Activated gamma-delta T cell (primary cell): ENCODE results near the gene TRIM49D1.
"Not testable (repeated sequence)": the region's sequence is repeated elsewhere in the genome, so short reads cannot be mapped to it uniquely, and the experiment has no call there.

Source experiments
- DNase-seq: peaks from one replicate; lab custom pipeline; 2025; lab: John Stamatoyannopoulos, UW
- total RNA-seq, 2 donors: gene quantifications; one replicate each; lab custom pipeline; 2026; lab: John Stamatoyannopoulos, UW

The TRIM49D1 gene
- 0 reads per million in 2 donors for total RNA-seq

DNA sequence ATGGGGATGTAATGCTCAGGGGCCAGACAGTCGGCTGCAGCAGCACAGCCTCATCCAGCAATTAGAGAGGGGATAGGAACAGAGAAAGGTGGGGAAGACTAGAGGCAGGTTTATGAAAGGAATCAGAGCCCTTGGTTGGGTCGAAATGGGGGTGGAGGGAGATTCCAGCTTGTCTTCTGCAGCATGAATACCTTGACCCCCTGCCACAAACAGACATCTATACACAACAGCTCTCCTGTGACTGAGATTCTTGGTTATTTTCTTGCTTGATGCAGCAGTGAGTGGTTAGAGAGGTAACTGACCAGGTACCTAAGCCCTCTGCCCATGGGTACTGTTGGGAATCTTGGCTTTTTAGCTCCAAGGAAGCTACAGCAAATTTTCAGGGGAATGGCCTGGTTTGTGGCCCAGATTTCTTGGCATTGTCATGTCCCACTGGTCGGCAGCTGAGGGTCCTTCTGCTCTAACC lies at the start of gene TRIM49D1:
Gene TRIM49D1, minus strand, starts transcription at position 51 of the 466 bp plus-strand sequence. CDS start 4,535 bp downstream, outside the sequence.
- no peak for DNase-seq

GRCh38 chr11:89965737-89966136 lies 43.7 kb upstream of the TRIM49D1 start, which contains the start of gene TRIM64:
TSS of gene TRIM64 (plus strand) at chr11:89966037. CDS start at chr11:89968504, 2,467 bp downstream.
- not testable (repeated sequence) for DNase-seq

DNA sequence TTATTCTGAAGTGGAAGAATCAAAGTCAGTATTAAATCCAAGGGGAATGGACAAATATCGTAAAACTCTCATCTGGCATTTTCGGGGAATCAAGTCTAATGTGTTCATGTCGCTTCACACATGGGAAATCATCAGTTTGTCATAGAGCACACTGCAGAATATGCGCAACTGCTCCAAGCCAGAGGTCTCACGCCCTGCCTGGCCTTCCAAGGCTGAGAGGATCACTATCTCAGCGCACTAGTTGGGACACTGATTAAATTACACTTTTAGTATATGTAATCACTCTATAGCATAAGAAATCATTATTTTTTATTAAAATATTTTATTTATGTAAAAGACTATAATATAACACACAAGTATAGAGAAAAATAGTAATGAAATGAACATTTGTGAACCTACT lies 38.8 kb upstream of the TRIM49D1 start:
- DNase-seq, result not testable (repeated sequence)

DNA sequence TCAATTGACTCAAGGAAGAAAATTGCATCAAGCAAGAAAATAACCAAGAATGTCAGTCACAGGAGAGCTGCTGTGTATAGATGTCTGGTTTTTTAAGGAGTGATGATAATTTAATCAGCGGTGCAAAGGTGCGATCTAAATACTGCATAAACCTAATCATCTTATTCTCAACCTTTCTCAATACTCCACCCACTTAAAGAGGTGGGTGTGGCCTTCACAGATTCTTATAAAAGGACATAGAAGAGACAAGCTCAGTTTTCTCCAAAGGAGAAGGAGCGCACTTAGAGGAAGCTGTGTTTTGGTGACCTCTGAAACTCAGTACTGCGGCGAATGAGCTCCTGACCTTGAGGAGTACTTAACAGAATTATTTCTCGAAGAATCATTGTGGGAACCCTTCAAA lies 1.7 kb upstream of the TRIM49D1 start, which contains the start of gene TRIM49D2:
Gene TRIM49D2, plus strand, starts transcription at position 301 of the 400 bp plus-strand sequence. CDS start 2,698 bp downstream, outside the sequence.
- DNase-seq, result not testable (repeated sequence)

- DNase-seq, result not testable (repeated sequence)
Measured at GRCh38 chr11:89900809-89901208, 21.2 kb downstream of the TRIM49D1 start.

DNA sequence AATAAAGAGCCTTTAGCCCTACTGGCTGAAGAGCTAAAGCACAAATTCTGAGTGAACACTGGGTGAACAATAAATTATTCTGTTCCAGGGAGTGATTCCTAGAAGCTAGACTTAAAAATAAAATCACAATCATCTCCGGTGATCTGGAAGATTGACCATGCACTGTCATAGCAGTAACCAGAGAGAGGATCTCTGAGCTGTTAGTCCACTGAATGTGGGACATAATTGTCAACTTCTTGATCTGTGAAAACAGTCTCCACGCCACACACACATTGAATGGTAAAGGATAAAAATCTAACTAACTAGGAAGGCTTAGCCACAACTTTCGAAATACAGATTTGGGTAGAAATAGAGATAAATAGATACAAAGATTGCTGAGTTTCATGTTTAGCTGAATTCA lies 28.8 kb downstream of the TRIM49D1 start:
- not testable (repeated sequence) for DNase-seq

DNA sequence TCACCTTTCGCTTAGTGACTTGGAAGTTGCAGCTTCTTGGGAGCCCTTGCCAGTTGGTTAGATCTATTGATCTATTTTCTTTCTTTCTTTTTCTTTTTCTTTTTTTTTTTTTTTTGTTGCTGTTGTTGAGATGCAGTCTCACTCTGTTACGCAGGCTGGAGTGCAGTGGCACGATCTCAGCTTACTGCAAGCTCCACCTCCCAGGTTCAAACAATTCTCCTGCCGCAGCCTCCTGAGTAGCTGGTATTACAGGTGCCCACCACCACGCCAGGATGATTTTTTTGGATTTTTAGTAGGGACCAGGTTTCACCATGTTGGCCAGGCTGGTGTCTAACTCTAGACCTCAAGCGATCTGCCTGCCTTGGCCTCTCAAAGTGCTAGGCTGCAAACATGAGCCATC lies 44.5 kb downstream of the TRIM49D1 start:
- DNase-seq, result not testable (repeated sequence)

DNA sequence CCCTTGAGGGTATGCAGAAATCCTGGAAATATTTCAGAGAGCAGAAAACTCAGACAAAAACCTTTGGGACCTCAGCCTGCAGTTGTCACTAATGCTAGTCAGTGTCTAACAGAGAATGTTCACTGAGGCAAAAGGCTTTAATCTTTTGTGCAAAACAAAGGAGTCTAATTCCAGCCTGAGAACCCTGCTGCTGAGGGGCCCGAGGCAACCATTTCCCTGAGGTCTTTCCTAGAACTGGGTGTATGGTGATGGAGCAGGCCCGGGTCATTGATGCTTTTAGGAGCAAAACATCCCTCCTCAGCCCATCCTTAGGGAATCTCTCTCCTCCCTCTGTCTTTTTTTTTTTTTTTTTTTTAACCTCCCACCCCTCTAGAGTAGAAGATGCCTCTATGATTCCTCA lies 49.5 kb downstream of the TRIM49D1 start:
- DNase-seq, result not testable (repeated sequence)

GRCh38 chr11:89865223-89865622 lies 56.8 kb downstream of the TRIM49D1 start:
- DNase-seq, result not testable (repeated sequence)

- not testable (repeated sequence) for DNase-seq
Measured at GRCh38 chr11:89863906-89864704, 57.9 kb downstream of the TRIM49D1 start.
